HG02610 (cell line): ENCODE results near the gene ATP5PF.
"Not testable (repeated sequence)": the region's sequence is repeated elsewhere in the genome, so short reads cannot be mapped to it uniquely, and the experiment has no call there.

ENCODE experiments used
- ATAC-seq: cut with Tn5 transposase; IDR thresholded peaks from one replicate; pipeline ENCODE4 v1.9.1; 2021; ENCODE audit warnings: mild to moderate bottlenecking, moderate library complexity; ENCODE audit not compliant: unreplicated experiment

Gene ATP5PF, protein sequence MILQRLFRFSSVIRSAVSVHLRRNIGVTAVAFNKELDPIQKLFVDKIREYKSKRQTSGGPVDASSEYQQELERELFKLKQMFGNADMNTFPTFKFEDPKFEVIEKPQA

DNA sequence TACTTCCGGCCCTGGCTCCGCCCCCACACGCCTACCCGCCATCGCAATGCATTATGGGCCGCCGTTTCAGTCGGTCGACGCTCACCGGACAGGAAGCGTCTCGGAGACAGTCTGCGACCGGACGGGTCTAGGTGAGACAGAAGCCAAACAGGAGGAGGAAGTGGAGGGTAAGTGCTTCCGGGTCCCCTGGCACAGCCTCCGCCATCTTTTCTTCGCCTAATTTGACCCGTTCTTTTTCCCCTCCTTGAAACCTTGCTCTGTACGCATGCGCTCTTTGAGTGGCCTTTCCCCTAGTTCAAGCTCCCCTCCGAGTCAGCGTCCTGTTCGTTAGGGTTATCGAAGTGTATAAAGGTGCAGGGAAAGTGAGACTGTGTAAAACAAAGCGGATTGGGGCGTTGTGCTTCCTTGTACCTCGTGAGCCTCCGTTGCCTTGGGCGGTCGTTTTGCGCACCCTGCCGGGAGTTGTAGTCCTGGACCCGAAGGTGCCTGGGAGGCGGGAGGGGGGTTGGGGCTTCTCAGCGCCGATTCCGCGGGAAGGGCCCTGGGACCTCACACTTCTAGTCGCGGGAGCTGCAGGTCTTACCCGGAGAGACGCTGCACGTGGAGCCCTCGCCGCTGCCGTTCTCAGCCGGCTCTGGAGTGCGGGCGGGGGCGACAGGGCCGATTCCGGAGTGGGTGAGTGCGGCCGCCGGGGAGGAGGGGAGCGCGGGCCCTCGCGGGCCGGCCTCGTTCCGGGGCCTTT, at the start of gene ATP5PF, which contains the start of gene GABPA:
Gene ATP5PF, minus strand, starts transcription at position 1 of the 742 bp plus-strand sequence. CDS start 5,110 bp downstream, outside the sequence.
Gene GABPA, plus strand, starts transcription at position 69 of the 742 bp plus-strand sequence. CDS start 6,627 bp downstream, outside the sequence.
- peak; percentile 91 for ATAC-seq

DNA sequence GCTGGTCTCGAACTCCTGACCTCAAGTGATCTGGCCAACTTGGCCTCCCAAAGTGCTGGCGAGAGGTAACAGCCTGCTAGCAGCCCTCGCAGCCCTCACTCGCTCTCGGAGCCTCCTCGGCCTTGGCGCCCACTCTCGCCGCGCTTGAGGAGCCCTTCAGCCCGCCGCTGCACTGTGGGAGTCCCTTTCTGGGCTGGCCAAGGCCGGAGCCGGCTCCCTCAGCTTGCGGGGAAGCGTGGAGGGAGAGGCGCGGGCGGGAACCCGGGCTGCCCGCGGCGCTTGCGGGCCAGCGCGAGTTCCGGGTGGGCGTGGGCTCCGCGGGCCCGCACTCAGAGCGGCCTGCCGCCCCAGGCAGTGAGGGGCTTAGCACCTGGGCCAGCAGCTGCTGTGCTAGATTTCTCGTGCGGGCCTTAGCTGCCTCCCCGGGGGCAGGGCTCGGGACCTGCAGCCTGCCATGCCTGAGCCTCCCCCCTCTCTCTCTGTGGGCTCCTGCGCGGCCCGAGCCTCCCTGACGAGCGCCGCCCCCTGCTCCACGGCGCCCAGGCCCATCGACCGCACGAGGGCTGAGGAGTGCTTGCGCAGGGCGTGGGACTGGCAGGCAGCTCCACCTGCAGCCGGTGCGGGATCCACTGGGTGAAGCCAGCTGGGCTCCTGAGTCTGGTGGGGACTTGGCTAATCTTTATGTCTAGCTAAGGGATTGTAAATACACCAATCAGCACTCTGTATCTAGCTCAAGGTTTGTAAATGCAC, 43.6 kb upstream of the ATP5PF start:
- not testable (repeated sequence) for ATAC-seq

DNA sequence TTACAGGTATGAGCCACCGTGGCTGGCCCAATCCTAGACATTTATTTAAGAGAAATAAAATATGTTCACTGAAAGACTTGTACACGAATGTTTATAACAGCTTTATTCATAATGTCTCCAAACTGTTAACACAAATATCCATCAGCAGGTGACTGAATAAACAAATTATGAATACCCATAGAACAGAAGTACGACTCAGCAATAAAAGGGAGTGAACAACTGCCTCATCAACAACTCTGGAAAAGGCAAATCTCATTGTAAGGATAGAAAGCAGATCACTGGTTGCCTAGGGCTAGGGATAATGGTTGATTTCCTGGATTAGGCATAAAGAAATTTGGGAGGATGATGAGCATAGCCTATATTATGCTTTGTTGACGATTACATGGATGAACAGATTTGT, 41.7 kb upstream of the ATP5PF start:
- no peak for ATAC-seq

DNA sequence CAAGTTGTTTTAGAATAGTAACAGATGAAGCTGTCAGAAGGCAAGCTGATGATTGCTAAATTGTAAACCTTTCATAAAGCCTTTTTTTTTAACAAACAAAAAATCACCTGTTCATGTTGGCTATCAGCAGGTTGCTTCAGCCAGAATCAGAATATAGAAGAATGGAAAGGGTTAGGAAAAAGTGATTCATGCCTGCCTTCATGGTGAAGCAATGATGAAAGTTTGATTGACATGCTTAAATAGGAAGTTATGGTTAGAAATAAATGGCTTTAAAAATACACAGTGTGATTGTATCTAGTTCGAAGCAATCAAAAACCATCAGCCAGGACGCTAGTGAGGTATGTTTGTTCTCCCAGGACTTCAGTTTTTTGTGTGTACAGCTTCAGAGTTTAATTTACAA, 38.0 kb upstream of the ATP5PF start:
- no peak for ATAC-seq

DNA sequence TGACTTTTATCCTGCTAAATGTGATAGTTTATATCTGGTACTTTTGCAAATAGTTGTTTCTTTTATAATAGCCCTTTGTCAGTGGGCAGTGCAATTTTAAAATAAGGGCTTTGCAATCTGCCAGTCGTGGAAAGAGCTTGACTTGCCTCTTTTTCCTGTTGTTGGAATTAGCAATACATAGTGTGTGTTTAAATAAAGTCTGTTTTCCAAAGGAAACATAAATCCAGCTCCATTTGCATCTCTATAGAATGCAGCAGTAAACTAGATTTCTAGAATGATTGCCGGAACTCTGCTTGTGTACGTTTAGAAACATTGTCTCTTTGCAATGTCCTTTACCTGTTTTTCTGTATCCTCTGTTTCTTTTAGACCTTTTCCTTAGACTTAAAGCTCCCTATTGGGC, 33.2 kb upstream of the ATP5PF start:
- no peak for ATAC-seq

DNA sequence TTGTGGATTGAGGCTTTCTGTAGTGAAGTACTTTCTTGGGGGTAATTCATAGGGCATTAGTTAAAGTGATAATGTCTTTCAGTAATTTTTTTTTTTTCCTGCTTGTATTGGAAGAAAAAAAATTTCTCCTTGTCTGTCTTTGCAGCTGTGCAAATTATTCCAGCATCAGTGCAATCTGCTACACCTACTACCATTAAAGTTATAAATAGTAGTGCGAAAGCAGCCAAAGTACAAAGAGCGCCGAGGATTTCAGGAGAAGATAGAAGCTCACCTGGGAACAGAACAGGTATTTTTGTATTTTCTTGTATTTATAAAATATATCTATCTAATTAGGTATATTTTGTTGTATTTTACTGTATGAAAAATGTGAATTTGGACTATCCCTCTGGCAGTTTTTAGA, 29.4 kb upstream of the ATP5PF start:
- ATAC-seq, result no peak

DNA sequence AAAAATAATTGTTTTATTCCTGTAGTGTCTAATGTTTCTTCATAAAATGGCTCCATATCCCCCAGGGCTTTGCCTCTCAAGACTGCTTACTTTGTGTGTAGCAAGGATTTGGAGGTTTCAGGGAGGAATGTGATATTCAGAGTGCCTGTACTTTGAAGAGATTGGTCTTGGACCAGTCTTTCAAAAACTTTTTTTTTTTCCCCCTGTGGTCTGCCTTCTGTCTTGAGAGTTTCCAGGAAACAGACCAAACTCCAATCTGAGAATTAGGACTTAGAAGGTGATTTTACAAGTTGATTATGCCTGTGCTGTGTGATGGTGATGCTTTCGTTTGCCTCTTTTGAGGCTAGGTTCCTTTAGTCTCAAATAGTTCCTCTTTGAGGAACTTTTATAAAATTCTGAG, 26.0 kb upstream of the ATP5PF start:
- ATAC-seq, result no peak

DNA sequence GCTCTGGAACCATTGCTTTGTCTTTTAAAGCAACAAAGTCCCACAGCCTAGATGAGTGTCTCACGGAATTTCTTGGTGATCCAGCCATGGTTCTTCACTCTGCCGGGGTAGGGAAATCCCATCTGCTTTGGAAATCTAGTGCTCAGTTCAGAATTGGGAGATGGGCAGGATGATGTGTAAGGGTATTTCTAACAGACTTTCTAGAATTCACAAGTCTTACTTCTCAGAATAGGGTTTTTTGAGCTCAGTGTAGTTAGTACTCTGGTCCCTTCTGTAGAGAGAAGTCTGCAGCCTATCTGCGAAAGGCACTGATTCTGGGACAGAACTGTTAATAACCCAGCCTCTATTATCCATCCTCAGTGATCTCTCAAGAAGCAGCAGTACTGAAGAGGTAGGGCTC, 25.4 kb upstream of the ATP5PF start:
- no peak for ATAC-seq

DNA sequence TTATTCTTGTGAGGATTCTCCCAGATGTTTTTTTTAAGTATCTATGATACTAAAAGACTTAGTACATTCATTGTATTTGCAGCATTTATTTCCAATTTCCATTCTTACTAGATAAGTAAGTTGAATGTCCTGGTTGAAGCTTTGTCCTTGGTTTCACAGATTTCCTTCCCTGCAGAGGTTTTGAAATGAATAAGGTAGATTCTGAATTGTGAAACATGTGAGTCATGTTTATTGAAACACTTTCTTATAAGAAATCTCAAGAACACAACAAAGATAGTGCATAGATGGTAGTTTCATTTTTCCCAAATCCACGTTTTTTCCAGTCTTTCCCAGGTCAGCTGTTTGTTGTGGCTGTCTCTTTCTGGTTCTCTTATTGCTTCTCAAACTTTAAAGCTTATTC, 24.9 kb upstream of the ATP5PF start:
- no peak for ATAC-seq

DNA sequence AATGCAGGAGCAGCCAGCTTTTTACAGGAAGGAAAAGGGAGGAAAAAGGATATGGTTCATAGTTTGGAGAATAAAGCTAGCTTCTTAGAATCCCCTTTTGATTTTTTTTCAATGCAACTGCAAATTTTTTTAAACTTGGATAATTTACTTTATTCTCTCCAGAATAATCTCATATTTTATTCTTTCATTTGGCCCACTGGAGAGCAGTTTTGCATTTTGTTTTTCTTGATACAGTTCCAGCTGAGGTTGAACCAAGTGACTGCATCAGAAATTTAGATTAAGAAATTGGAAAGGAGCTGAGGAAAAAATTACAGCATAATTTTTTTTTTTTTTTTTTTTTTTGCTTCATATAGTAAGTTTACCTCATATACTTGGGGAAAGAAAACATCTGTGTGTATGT, 22.8 kb upstream of the ATP5PF start:
- no peak for ATAC-seq

DNA sequence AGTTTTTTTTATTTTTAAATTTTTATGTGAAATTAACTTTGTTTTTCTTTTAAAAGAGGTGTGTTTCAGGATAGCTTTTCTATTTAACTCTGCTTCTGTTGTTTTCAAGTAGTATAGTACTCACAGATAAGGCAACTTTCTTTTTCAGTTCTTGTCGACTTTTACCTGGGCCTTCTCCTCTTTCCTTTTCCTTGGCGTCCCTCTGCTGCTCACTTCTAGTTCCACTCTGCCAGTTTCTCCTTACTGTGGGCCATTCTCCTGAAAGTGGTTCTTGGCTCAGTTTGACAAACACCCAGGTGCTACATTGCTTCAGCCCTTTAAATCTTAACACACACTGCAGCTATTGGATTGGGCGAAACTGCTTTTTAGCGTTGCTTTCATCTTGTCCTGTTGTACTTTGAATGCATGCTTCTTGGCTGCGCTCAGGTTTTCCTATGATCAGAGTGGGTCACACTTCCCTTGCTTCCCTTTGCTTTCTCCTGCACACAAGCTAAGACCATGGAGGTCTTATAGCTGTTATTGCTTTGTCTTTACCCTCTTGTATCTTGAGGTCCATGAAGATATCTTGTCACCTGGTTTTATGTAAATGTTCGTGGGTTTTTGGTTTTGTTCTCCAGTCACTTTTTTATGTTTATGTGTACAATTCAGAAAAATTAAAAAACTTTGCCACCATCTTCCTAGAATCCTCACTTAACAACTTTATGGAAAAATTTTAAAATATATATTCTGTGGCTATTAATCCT, 21.7 kb upstream of the ATP5PF start:
- ATAC-seq, result no peak

DNA sequence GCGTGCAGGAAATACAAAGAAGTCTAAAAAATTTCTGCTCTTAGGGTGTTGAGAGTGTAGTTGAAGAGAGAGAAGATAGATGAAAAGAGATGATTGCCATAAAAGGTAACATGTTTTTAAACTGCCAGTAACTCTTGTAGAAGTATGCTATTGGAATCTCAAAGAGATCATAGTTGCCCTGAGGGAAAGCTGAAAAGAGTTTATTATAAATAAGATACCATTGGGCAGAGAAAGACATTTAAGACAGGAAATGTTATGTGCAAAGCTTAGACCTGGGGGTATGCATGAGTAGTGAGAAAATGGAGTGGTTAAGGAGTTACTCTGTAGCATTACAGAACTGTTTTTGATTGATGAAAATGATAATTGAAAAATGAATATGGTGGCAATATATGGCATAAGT, 17.7 kb upstream of the ATP5PF start:
- ATAC-seq, result no peak

DNA sequence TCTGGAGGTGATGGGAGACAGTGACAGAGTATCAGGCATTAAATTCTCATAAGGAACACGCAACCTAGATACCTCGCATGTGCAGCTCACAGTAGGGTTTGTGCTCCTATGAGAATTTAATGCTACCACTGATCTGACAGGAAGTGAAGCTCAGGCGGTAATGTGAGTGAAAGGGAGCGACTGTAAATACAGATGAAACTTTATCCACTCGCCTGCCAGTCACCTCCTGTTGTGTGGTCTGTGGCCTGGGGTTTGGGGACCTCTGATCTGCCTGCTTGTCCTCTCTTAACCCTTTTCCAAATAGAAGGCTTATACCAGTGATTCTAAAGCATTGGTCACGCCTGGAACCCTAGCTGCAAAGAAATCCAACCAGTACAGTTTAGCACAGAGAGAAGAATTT, 15.4 kb upstream of the ATP5PF start:
- ATAC-seq, result no peak

DNA sequence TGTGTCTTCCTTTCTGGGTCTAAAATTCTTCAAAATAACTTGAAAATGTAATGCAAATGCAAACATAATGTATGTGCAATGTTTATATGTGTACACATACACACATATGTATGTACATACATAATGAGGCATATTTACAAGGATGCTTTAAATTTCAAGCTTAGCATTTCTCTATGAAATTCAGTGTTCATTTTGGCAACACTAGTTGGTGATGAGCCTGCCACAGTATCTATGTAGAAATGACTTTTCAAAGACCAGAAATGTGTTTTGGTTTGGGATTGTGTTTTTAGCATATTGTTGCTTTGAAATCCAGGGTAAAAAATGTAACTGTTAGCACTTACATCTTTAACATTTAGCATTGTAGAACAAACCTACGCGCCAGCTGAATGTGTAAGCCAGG, 10.2 kb upstream of the ATP5PF start:
- ATAC-seq, result no peak

DNA sequence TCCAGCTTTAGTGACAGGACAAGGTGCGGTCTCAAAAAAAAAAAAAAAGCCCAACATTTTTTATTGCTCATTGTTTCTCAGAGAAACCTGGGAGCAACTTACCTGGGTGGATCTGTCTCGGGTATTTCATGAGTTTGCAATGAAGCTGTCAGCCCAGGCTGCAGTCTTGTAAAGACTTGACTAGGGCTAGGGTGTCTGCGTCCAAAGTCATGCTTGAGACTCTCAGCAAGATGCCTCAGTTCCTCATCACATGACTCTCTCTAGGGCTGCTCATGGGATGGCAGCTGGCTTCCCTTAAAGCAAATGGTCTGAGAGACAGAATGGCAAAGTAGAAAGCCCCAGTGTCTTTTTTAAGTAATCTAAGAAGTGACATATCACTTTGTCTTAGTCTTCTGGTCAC, 8.2 kb upstream of the ATP5PF start:
- ATAC-seq, result no peak

DNA sequence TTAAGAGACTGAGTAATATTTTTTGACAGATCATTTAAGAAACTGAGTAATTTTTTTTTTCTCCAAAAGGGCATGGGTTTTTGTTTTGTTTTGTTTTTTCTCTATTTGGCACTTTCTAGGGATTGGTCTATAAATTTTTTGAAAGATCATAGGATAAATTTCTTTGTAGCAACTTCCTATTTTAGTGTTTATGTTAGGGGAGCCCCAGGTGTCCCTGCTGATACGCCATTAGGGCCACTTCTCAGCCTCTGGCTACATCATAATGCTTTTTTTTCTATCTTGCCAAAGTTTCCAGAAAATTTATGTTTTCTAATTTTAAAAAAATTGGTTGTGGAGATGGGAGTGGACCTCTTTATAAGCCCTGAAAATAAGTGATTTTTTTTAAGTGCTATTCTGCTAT, 2.7 kb upstream of the ATP5PF start:
- no peak for ATAC-seq

DNA sequence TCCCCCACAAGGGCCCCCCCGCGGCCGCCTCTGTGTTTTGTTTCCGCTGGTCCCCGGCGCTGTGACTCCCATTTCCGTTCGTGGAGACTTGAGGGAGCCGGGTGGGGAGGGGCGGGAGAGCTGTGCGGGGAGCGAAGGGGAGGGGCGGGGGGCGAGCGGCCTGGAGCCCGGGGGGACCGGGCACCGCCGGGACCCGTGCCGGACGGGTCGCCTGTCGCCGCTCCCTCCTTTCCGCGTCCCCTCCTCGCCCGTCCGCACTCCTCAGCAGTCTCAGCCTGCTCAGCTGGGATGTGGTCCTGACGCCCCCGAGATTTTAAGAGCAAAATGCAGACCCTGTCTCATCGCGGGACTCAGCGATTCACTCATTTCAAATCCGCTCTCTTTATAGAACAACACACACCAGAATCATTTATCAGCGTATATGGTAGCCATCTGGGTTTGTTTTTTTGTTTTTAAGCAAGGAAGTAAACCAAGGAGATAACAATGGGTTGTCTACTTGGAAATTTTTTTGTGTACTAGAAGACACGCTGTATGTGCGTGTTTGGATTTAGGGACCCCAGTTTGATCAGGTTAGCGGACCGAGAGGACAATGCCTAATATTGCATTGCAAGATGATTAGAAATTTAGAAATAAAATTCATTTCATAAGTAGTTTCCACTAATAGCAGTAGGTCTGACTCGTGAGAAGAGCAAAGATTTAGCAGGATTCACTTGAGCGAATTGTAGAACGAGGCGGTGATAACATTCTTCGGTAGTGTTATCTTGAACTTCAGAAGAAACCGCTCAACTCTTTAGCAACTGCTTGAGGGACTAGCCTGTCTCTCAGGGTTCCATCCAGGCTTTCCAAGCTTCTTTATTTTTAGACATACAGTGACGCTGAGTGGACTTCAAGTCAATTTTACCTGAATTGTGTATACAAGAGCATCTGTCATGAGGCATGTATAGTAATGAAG, 1.2 kb upstream of the ATP5PF start:
- peak; percentile 18 for ATAC-seq

DNA sequence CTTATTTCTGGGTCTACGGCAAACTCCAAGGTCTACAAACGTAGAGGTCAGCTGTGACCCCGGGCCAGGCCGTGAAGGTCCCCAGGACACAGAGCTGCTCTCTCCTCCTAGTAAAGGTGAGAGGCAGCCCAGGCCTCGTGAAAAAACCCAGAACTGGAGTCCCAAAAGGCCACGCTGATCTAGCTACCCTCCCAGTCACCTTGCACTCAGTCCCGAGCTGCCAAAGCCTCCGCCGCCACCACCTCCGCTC, 125 bp downstream of the ATP5PF start:
- ATAC-seq, result no peak

DNA sequence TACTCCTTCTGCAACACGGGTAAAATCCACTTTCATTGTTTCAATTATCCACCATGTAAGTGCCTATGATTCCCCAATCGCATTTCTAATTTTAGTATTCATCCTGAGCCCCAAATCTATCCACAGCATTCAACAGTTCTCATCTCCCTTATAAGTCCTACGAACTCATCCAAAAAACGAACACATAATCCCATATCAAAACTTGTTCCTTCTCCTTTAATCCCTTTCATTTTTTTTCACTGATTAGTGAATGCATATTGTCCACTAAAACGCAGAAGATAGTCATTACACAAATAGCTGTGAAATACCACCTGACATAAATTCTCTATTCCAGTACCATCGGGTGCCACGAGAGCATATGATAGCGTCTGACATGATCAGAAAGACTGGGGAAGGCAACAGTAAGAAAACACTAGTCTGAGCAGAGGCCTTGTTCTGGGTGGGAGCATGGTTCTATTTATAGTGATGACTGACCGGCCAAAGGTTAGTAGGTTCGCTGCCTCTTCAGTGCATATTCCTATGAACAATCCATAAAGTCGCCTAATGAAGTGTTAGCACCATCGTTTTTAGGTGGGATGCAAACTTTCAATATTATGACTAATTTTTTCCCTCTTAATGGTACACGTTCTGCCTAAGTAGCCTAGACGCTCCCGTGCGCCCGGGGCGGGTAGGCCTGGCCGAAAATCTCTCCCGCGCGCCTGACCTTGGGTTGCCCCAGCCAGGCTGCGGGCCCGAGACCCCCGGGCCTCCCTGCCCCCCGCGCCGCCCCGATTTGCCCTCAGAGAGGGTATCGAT, 648 bp downstream of the ATP5PF start:
- peak; percentile 7 for ATAC-seq
